MCF 10A (cell line): ENCODE data around the gene STPG3. TPM values are rescaled to one million over a fixed set of nuclear protein-coding genes. Genes with fewer than 3 reads are reported as not detected.

Source experiments
- BruUV-seq: library from RNA; stranded (reverse); fragments of 400-500 nt; replicated peaks from 2 replicates; lab custom pipeline; 2021; lab: Mats Ljungman, UMichigan
- CTCF ChIA-PET: fragments of 300-600 bp; sonication (Branson Sonifier 250); formaldehyde crosslinking; extraction: SDS; loops from one replicate; lab custom pipeline; 2021; ENCODE audit warnings: antibody characterized with exemption, inconsistent platforms; lab: Yijun Ruan, JAX
- POLR2A ChIA-PET: fragments of 300-600, 350-650 bp; sonication (Branson Sonifier 250); formaldehyde crosslinking; extraction: SDS; loops from one replicate; lab custom pipeline; 2020; ENCODE audit warnings: antibody characterized with exemption, inconsistent platforms; lab: Yijun Ruan, JAX
- DNase-seq: peaks from one replicate; pipeline ENCODE4 v3.0.0-alpha.2; 2018; ENCODE audit not compliant: unreplicated experiment
- H3K27ac Mint-ChIP-seq: one replicate; pipeline ENCODE4 v1.8.0; 2022; ENCODE audit warnings: mild to moderate bottlenecking, low read depth, mixed read lengths; ENCODE audit not compliant: unreplicated experiment
- H3K27me3 Mint-ChIP-seq: one replicate; pipeline ENCODE4 v1.8.0; 2022; ENCODE audit warnings: mixed read lengths; ENCODE audit not compliant: insufficient read depth, unreplicated experiment
- H3K36me3 Mint-ChIP-seq: one replicate; pipeline ENCODE4 v1.8.0; 2022; ENCODE audit warnings: mild to moderate bottlenecking, moderate library complexity, mixed read lengths; ENCODE audit not compliant: insufficient read depth, unreplicated experiment
- H3K4me1 Mint-ChIP-seq: one replicate; pipeline ENCODE4 v1.8.0; 2022; ENCODE audit warnings: mixed read lengths; ENCODE audit not compliant: insufficient read depth, unreplicated experiment
- H3K4me3 Mint-ChIP-seq: one replicate; pipeline ENCODE4 v1.8.0; 2022; ENCODE audit warnings: mild to moderate bottlenecking, moderate library complexity, mixed read lengths; ENCODE audit not compliant: unreplicated experiment
- H3K9me3 Mint-ChIP-seq: one replicate; pipeline ENCODE4 v1.8.0; 2022; ENCODE audit warnings: mixed read lengths; ENCODE audit not compliant: unreplicated experiment
- CTCF ChIP-seq: fragments of 200-600 bp; IDR thresholded peaks from one replicate; pipeline ENCODE4 v1.8.0; 2022; ENCODE audit warnings: antibody characterized with exemption, mild to moderate bottlenecking; ENCODE audit not compliant: unreplicated experiment
- intact Hi-C: fragments of 100-400 bp; cut with micrococcal nuclease; formaldehyde crosslinking; loops from 2 replicates; pipeline ENCODE4 v1.14.1; 2022
- total RNA-seq: library from RNA; stranded (reverse); gene quantifications from 2 replicates; pipeline ENCODE4 v1.2.3, GENCODE V29; 2022

The STPG3 gene
- total RNA-seq, 1 experiment from 2014 or later, result not detected

DNA sequence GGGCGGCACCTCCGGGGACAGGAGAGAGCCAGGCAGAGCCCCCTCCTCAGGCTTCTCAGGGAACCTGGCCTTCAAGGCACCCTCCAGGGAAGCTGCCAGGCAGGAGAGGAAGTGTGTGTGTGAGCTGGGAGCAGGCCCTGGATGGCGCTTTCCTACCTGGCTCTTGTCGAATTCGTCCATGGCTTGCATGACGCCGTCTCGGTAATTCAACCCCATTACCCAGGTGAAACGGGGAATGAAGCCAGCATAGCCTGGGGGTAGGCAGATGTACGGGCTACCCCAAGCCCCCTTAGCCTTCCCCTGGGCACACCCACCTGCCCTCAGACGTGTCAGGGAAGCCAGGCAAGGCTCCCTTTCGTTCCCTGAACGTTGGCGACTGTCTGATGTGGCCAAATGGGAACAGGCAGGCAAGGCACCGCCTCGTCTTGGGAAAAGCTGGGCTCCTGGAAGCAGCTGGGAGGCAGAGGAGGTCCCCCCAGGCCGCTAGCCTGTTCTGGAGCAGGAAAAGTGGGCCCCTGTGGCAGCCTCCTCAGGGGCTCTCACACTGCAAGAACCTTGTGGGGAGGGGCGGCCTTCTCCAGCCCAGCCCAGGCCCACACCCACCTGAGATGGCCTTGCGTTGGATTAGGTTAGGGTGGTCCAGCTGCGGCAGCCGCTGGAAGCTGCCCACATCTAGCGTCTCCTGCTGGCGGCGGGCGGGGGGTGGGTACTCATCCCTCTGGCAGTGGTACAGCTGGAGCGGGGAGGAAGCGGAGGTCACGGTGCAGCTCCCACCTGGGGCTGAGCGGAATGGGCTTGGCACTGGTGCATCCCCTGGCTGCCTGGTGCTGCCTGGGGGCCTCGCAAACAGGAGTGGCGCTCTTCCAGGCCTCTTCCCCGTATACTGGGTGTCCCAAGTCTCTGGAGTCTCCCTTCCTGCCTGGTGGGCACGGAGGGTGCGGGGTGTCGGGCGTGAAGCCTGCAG is 6.3 kb upstream of the STPG3 start:
- CTCF ChIA-PET, result interaction anchor here (0.6 to 1.3 kb wide), 7 partner anchors 8 to 198 kb away, joined by 3 to 11 read pairs (median 3); partner anchors contain the start of gene NELFB
- H3K27ac Mint-ChIP-seq, result no peak overlapping the region

GRCh38 chr9:137245450-137246421 is 5.3 kb upstream of the STPG3 start:
- ChIA-PET POLR2A (interaction anchor here (0.6 to 8.6 kb wide), 2 partner anchors 9 to 57 kb away, joined by 3 to 118 read pairs; partner anchors contain the start of genes NELFB and NRARP), CTCF (interaction anchor here (0.6 to 1.3 kb wide), 4 partner anchors 9 to 199 kb away, joined by 3 to 6 read pairs (median 3); no protein-coding TSS in a partner anchor)
- TF ChIP-seq CTCF, result no peak
- intact Hi-C loops, result no loop called here
- Mint-ChIP-seq H3K27me3 (no peaks in the 10 kb centered on the region), H3K4me1 (peaks cover 15% of the 10 kb centered on the region), H3K9me3 (no peaks in the 10 kb centered on the region), H3K27ac (no peak overlapping the region), H3K4me3 (no peak overlapping the region), H3K36me3 (peaks cover 38% of the 10 kb centered on the region)
- no TSS peak for BruUV-seq
- no peak for DNase-seq

More for the DNA sequence above, 6.3 kb upstream of the STPG3 start:
- BruUV-seq, result no TSS peak
- no peaks in the 10 kb centered on the region for H3K27me3 Mint-ChIP-seq
- POLR2A ChIA-PET, result interaction anchor here (0.6 to 8.6 kb wide), 3 partner anchors 10 to 199 kb away, joined by 3 to 118 read pairs (median 3); partner anchors contain the start of genes NELFB and NRARP
- no peaks in the 10 kb centered on the region for H3K9me3 Mint-ChIP-seq
- no peak for TF ChIP-seq CTCF
- intact Hi-C loops, result no loop called here
- H3K4me3 Mint-ChIP-seq, result no peak overlapping the region
- H3K36me3 Mint-ChIP-seq, result peaks cover 41% of the 10 kb centered on the region
- H3K4me1 Mint-ChIP-seq, result peaks cover 15% of the 10 kb centered on the region
- DNase-seq, result no peak

- no TSS peak for BruUV-seq
- CTCF ChIA-PET, result interaction anchor here (0.6 to 0.9 kb wide), 3 partner anchors 9 to 518 kb away, joined by 3 to 4 read pairs (median 3); no protein-coding TSS in a partner anchor
Observed at GRCh38 chr9:137247135-137247915, 3.8 kb upstream of the STPG3 start.

More at GRCh38 chr9:137247135-137247915, 3.8 kb upstream of the STPG3 start:
- intact Hi-C loops, result no loop called here
- POLR2A ChIA-PET, result interaction anchor here (0.6 to 8.6 kb wide), 3 partner anchors 7 to 42 kb away, joined by 3 to 118 read pairs (median 4); partner anchors contain the start of gene NELFB
- Mint-ChIP-seq H3K9me3 (no peaks in the 10 kb centered on the region), H3K27ac (no peak overlapping the region), H3K4me3 (no peak overlapping the region), H3K36me3 (peaks cover 22% of the 10 kb centered on the region), H3K4me1 (peaks cover 15% of the 10 kb centered on the region), H3K27me3 (no peaks in the 10 kb centered on the region)
- no peak for DNase-seq
- no peak for TF ChIP-seq CTCF
